Liver (tissue), 9 donors: ENCODE measurements around the gene CDON. TPM values are rescaled to one million over a fixed set of nuclear protein-coding genes. Genes with fewer than 3 reads are reported as not detected.

Experiments used
- DNase-seq: peaks from one replicate; pipeline ENCODE4 v3.0.0-alpha.2; 2017; ENCODE audit warnings: low spot score
- H3K27ac ChIP-seq, 2 donors: one replicate each; pipeline ENCODE4 v1.7.0; 2013; ENCODE audit warnings: inconsistent platforms in 2 of 2, low read length in 2 of 2, control low read depth in 1 of 2, low read depth in 1 of 2, mild to moderate bottlenecking in 1 of 2
- H3K27me3 ChIP-seq, 4 donors: one replicate each; pipeline versions ENCODE4 v1.6.1 to v1.7.0; 2013; ENCODE audit warnings: low read length in 3 of 4, inconsistent platforms in 1 of 4, mild to moderate bottlenecking in 1 of 4, moderate library complexity in 1 of 4; ENCODE audit not compliant: control insufficient read depth in 4 of 4, insufficient read depth in 4 of 4
- H3K36me3 ChIP-seq, 4 donors: one replicate each; pipeline versions ENCODE4 v1.6.1 to v1.7.0; 2013; ENCODE audit warnings: low read length in 3 of 4, mild to moderate bottlenecking in 3 of 4, low read depth in 1 of 4, moderate library complexity in 1 of 4; ENCODE audit not compliant: control insufficient read depth in 4 of 4, insufficient read depth in 3 of 4
- H3K4me1 ChIP-seq, 4 donors: one replicate each; pipeline versions ENCODE4 v1.6.1 to v1.7.0; 2013; ENCODE audit warnings: low read length in 3 of 4, mild to moderate bottlenecking in 3 of 4, moderate library complexity in 1 of 4; ENCODE audit not compliant: control insufficient read depth in 4 of 4, insufficient read depth in 4 of 4
- H3K4me3 ChIP-seq, 3 donors: one replicate each; pipeline versions ENCODE4 v1.6.1 to v1.7.0; 2013; ENCODE audit warnings: low read length in 3 of 3, control low read depth in 1 of 3, low read depth in 1 of 3, mild to moderate bottlenecking in 1 of 3
- H3K9ac ChIP-seq, 2 donors: one replicate each; pipeline ENCODE4 v1.7.0; 2013; ENCODE audit warnings: low read length in 2 of 2, mild to moderate bottlenecking in 2 of 2, moderate library complexity in 2 of 2, control low read depth in 1 of 2, low read depth in 1 of 2
- H3K9me3 ChIP-seq, 4 donors: one replicate each; pipeline versions ENCODE4 v1.6.1 to v1.7.0; 2013; ENCODE audit warnings: low read length in 3 of 4; ENCODE audit not compliant: control insufficient read depth in 4 of 4
- EGR1 ChIP-seq, 2 donors: IDR thresholded peaks; 2 replicates each; pipeline ENCODE4 v1.6.1; 2016 to 2018; ENCODE audit warnings: antibody characterized with exemption in 2 of 2, low read depth in 2 of 2
- FOXA1 ChIP-seq: IDR thresholded peaks from 2 replicates; pipeline ENCODE4 v1.6.1; 2016; ENCODE audit warnings: antibody characterized with exemption
- FOXA2 ChIP-seq: IDR thresholded peaks from 2 replicates; pipeline ENCODE4 v1.6.1; 2016; ENCODE audit warnings: antibody characterized with exemption
- GABPA ChIP-seq, 2 donors: IDR thresholded peaks in 1 of 2; conservative IDR thresholded peaks in 1 of 2; 2 replicates each; pipeline ENCODE4 v1.6.1; 2016; ENCODE audit warnings: antibody characterized with exemption in 2 of 2, mild to moderate bottlenecking in 1 of 2, moderate library complexity in 1 of 2
- HNF4A ChIP-seq, 2 donors: conservative IDR thresholded peaks; 2 replicates each; pipeline ENCODE4 v1.6.1; 2016; ENCODE audit warnings: antibody characterized with exemption in 2 of 2, mild to moderate bottlenecking in 2 of 2
- HNF4G ChIP-seq: IDR thresholded peaks from 2 replicates; pipeline ENCODE4 v1.6.1; 2016; ENCODE audit warnings: antibody characterized with exemption
- JUND ChIP-seq, 2 donors: IDR thresholded peaks; 2 replicates each; pipeline ENCODE4 v1.6.1; 2016; ENCODE audit warnings: antibody characterized with exemption in 2 of 2
- NR2F2 ChIP-seq: IDR thresholded peaks from 2 replicates; pipeline ENCODE4 v1.6.1; 2016; ENCODE audit warnings: antibody characterized with exemption
- RXRA ChIP-seq, 2 donors: IDR thresholded peaks; 2 replicates each; pipeline ENCODE4 v1.6.1; 2017 to 2018; ENCODE audit warnings: antibody characterized with exemption in 2 of 2, mild to moderate bottlenecking in 1 of 2
- SP1 ChIP-seq: IDR thresholded peaks from 2 replicates; pipeline ENCODE4 v1.6.1; 2018; ENCODE audit warnings: antibody characterized with exemption, mild to moderate bottlenecking
- TAF1 ChIP-seq: conservative IDR thresholded peaks from 2 replicates; pipeline ENCODE4 v1.6.1; 2016; ENCODE audit warnings: antibody characterized with exemption, mild to moderate bottlenecking
- WGBS: extraction: QIAGEN DNeasy Blood & Tissue Kit; methylation state at CpG from one replicate; pipeline ENCODE4 v1.1.7; 2013; 5-methylcytosine and 5-hydroxymethylcytosine counted together
- polyA plus RNA-seq, 2 donors: library from polyadenylated mRNA; stranded (reverse) in 1 of 2; unstranded in 1 of 2; fragments of 200-250 nt in 1 of 2; fragments of >200 nt in 1 of 2; fragmentation: Nextera tagmentation in 1 of 2; extraction: Ambion mirVana in 1 of 2; gene quantifications; one replicate each; pipeline versions ENCODE4 v1.2.1 to v1.2.3, GENCODE V29; 2013 to 2015
- total RNA-seq, 2 donors: library from RNA; depleted of rRNA; stranded (reverse); fragments of >200 nt; gene quantifications; one replicate each; pipeline ENCODE4 v1.2.3, GENCODE V29; 2014
- TF ChIP-seq, protein P1 (sequence below): IDR thresholded peaks from 2 replicates; pipeline ENCODE4 v1.6.1; 2016; ENCODE audit warnings: antibody characterized with exemption
- TF ChIP-seq, protein P2 (sequence below): IDR thresholded peaks from 2 replicates; pipeline ENCODE4 v1.6.1; 2016; ENCODE audit warnings: antibody characterized with exemption
- TF ChIP-seq, protein P3 (sequence below): IDR thresholded peaks from 2 replicates; pipeline ENCODE4 v1.6.1; 2016; ENCODE audit warnings: antibody characterized with exemption
- TF ChIP-seq, protein P4 (sequence below): IDR thresholded peaks from 2 replicates; pipeline ENCODE4 v1.6.1; 2016; ENCODE audit warnings: antibody characterized with exemption, mild to moderate bottlenecking
- TF ChIP-seq, protein P5 (sequence below): fragments of 150-350 bp; IDR thresholded peaks from 2 replicates; pipeline ENCODE4 v1.5.1; 2017; ENCODE audit warnings: improper control_type of control experiment, low read depth, low read length; ENCODE audit not compliant: missing input control
- donor health status: healthy.
- donor health status: healthy.
- donor health status: healthy.
- donor health status: healthy.
- donor health status: healthy.

CDON gene
- total and polyA plus RNA-seq, 4 donors, result 0.69 to 7.4 (median 3.9) TPM

DNA sequence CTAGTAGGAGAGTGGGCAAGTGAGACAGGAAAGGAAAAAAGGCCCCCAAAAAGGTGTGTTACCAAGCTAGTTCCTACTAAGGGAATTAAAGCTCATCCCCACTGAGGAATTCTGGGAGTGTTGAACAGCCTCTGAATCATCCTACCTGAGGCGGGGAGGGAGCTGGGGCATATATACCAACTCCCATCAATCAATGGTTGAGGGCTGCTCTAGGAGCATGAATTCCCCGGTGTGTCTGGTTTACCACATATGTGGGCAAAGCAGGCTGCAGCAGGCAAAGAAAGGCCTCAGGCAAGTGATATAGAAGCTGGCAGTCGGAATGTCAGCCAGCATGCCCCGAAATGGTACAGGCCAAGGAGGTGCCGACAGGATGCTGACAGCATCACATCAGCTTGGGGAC lies 23.6 kb upstream of the CDON start:
- H3K4me1 ChIP-seq, result peaks cover 3 to 32% (median 18%) of the 10 kb centered on the region in 4 donors
- 87% methylated on average over 5 of the region's 5 CpGs for WGBS
- no peaks in the 10 kb centered on the region for H3K36me3 ChIP-seq
- no peak overlapping the region for H3K9ac ChIP-seq
- no peaks in the 10 kb centered on the region for H3K9me3 ChIP-seq
- no peaks in the 10 kb centered on the region for H3K27me3 ChIP-seq
- TF ChIP-seq FOXA2 (no peak), GABPA (IDR thresholded peaks at IDR 0.05 in 1 of 2, conservative IDR thresholded peaks at IDR 0.05 in 1 of 2) (no peak), TAF1 (no peak), JUND (IDR thresholded peaks at IDR 0.05) (no peak), HNF4G (no peak)
- TF ChIP-seq, protein P1, sequence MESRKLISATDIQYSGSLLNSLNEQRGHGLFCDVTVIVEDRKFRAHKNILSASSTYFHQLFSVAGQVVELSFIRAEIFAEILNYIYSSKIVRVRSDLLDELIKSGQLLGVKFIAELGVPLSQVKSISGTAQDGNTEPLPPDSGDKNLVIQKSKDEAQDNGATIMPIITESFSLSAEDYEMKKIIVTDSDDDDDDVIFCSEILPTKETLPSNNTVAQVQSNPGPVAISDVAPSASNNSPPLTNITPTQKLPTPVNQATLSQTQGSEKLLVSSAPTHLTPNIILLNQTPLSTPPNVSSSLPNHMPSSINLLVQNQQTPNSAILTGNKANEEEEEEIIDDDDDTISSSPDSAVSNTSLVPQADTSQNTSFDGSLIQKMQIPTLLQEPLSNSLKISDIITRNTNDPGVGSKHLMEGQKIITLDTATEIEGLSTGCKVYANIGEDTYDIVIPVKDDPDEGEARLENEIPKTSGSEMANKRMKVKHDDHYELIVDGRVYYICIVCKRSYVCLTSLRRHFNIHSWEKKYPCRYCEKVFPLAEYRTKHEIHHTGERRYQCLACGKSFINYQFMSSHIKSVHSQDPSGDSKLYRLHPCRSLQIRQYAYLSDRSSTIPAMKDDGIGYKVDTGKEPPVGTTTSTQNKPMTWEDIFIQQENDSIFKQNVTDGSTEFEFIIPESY, result no peak
- TF ChIP-seq, protein P2, sequence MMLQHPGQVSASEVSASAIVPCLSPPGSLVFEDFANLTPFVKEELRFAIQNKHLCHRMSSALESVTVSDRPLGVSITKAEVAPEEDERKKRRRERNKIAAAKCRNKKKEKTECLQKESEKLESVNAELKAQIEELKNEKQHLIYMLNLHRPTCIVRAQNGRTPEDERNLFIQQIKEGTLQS, result no peak
- no peak for DNase-seq
- no peak overlapping the region for H3K4me3 ChIP-seq
- H3K27ac ChIP-seq, result no peak overlapping the region

DNA sequence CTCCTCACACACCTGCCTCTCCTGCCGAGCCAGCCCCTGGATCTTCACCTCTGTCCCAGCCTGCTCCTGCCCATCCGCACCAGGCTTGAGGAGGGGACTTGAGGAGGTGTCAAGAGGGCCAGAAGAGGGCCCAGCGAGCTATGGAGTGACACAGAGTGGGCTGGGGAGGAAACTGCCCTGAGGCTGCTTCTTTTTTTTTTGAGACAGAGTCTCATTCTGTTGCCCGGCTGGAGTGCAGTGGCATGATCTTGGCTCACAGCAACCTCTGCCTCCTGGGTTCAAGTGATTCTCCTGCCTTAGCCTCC lies 21.9 kb upstream of the CDON start:
- DNase-seq, result no peak
- H3K9ac ChIP-seq, result no peak overlapping the region
- TF ChIP-seq RXRA (IDR thresholded peaks at IDR 0.05), result no peak
- no peak for TF ChIP-seq JUND (IDR thresholded peaks at IDR 0.05)
- no peak for TF ChIP-seq NR2F2
- no peak for TF ChIP-seq HNF4G
- TF ChIP-seq FOXA2, result no peak
- TF ChIP-seq HNF4A (conservative IDR thresholded peaks at IDR 0.05), result no peak
- TF ChIP-seq GABPA (IDR thresholded peaks at IDR 0.05 in 1 of 2, conservative IDR thresholded peaks at IDR 0.05 in 1 of 2), result no peak
- TF ChIP-seq, protein P3, sequence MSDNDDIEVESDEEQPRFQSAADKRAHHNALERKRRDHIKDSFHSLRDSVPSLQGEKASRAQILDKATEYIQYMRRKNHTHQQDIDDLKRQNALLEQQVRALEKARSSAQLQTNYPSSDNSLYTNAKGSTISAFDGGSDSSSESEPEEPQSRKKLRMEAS, result no peak
- TF ChIP-seq SP1, result no peak

DNA sequence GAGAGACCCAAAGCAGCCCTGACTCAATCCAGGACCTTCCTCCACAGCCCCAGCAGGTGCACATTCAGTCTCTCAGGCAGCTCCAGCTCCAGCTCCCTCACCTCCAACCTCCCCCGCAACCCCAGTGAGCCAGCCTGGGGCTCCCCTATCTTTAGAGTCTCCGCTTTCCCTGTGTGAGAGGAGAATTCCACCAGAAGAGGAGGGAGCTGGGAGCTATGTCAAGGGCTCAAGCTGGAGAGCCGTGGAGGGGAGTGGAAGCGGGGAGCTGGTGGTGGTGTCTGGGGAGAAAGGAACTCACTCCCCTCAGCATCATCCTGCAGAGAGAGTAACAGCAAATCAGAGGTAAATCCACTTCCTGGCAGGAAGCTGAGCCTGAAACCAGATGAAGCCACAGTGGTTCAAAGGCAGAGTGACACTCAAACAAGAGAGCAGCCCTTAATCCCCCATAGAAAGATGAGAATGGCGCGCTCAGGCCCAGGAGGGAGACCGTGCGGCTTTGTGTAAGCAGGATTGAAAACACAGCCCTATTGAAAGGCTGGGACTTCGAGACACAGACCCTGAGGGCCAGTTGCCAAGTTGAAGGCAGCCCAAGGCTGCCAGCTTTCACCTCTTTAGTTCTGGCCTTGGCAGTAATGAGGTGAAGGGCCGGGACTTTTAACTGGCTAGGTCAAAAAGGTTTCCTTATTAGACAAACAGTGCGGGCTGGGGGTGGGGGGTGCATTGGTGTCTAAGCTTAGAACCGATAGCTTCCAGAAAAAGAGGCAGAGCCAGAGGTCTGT lies 21.4 kb upstream of the CDON start:
- H3K36me3 ChIP-seq, result no peaks in the 10 kb centered on the region
- no peak overlapping the region for H3K27ac ChIP-seq
- no peak overlapping the region for H3K9ac ChIP-seq
- no peaks in the 10 kb centered on the region for H3K27me3 ChIP-seq
- H3K9me3 ChIP-seq, result no peaks in the 10 kb centered on the region
- TF ChIP-seq, protein P4, sequence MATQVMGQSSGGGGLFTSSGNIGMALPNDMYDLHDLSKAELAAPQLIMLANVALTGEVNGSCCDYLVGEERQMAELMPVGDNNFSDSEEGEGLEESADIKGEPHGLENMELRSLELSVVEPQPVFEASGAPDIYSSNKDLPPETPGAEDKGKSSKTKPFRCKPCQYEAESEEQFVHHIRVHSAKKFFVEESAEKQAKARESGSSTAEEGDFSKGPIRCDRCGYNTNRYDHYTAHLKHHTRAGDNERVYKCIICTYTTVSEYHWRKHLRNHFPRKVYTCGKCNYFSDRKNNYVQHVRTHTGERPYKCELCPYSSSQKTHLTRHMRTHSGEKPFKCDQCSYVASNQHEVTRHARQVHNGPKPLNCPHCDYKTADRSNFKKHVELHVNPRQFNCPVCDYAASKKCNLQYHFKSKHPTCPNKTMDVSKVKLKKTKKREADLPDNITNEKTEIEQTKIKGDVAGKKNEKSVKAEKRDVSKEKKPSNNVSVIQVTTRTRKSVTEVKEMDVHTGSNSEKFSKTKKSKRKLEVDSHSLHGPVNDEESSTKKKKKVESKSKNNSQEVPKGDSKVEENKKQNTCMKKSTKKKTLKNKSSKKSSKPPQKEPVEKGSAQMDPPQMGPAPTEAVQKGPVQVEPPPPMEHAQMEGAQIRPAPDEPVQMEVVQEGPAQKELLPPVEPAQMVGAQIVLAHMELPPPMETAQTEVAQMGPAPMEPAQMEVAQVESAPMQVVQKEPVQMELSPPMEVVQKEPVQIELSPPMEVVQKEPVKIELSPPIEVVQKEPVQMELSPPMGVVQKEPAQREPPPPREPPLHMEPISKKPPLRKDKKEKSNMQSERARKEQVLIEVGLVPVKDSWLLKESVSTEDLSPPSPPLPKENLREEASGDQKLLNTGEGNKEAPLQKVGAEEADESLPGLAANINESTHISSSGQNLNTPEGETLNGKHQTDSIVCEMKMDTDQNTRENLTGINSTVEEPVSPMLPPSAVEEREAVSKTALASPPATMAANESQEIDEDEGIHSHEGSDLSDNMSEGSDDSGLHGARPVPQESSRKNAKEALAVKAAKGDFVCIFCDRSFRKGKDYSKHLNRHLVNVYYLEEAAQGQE, result no peak
- TF ChIP-seq FOXA2 (no peak), JUND (IDR thresholded peaks at IDR 0.05) (no peak), SP1 (no peak), FOXA1 (no peak), HNF4A (conservative IDR thresholded peaks at IDR 0.05) (no peak), HNF4G (no peak), EGR1 (IDR thresholded peaks at IDR 0.05; ENCODE audit: low read depth in 2 of 2) (no peak), GABPA (IDR thresholded peaks at IDR 0.05 in 1 of 2, conservative IDR thresholded peaks at IDR 0.05 in 1 of 2) (no peak)
- TF ChIP-seq, protein P5, sequence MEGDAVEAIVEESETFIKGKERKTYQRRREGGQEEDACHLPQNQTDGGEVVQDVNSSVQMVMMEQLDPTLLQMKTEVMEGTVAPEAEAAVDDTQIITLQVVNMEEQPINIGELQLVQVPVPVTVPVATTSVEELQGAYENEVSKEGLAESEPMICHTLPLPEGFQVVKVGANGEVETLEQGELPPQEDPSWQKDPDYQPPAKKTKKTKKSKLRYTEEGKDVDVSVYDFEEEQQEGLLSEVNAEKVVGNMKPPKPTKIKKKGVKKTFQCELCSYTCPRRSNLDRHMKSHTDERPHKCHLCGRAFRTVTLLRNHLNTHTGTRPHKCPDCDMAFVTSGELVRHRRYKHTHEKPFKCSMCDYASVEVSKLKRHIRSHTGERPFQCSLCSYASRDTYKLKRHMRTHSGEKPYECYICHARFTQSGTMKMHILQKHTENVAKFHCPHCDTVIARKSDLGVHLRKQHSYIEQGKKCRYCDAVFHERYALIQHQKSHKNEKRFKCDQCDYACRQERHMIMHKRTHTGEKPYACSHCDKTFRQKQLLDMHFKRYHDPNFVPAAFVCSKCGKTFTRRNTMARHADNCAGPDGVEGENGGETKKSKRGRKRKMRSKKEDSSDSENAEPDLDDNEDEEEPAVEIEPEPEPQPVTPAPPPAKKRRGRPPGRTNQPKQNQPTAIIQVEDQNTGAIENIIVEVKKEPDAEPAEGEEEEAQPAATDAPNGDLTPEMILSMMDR, result no peak
- peaks cover 3 to 32% (median 21%) of the 10 kb centered on the region in 4 donors for H3K4me1 ChIP-seq
- no peak overlapping the region for H3K4me3 ChIP-seq
- 61% methylated on average over 12 of the region's 12 CpGs for WGBS
- DNase-seq, result no peak

More for the DNA sequence above, 21.9 kb upstream of the CDON start:
- Histone ChIP-seq H3K27ac (no peak overlapping the region), H3K36me3 (no peaks in the 10 kb centered on the region), H3K27me3 (no peaks in the 10 kb centered on the region), H3K4me3 (no peak overlapping the region), H3K4me1 (peaks cover 3 to 34% (median 24%) of the 10 kb centered on the region in 4 donors), H3K9me3 (no peaks in the 10 kb centered on the region)
- WGBS, result 81% methylated on average over 4 of the region's 4 CpGs
